A549 (cell line): ENCODE results near the gene GNG10. TPM values are rescaled to one million over a fixed set of nuclear protein-coding genes. Genes with fewer than 3 reads are reported as not detected.

Experiments used
- ATAC-seq, 2 experiments: fragments of 200-7000 bp in 1 of 2; fragments of >200 bp in 1 of 2; cut with Nextera tagmentation in 1 of 2; cut with Tn5 transposase in 1 of 2; 3 replicates each; pipeline versions ENCODE4 v1.8.0 to v1.9.1; 2018 to 2020; ENCODE audit warnings: mild to moderate bottlenecking in 1 of 2, moderate library complexity in 1 of 2
- CTCF ChIA-PET: fragments of 300-600 bp; sonication (Branson Sonifier 250); formaldehyde crosslinking; extraction: SDS; loops from one replicate; lab custom pipeline; 2021; ENCODE audit warnings: antibody characterized with exemption, inconsistent platforms; lab: Yijun Ruan, JAX
- POLR2A ChIA-PET: fragments of 350-600 bp; formaldehyde crosslinking; extraction: SDS; loops from one replicate; lab custom pipeline; 2021; ENCODE audit warnings: antibody characterized with exemption, inconsistent platforms; lab: Yijun Ruan, JAX
- DNase-seq, 2 experiments: peaks; one replicate each; pipeline versions ENCODE4 v3.0.0 to v3.0.0-alpha.2; 2011 to 2016; ENCODE audit warnings: low read depth in 1 of 2, low spot score in 1 of 2
- FAIRE-seq: peaks from 2 replicates; lab custom pipeline; 2011; peaks lifted over from hg19 to GRCh38; lab: Jason Lieb, UNC
- H3K27ac ChIP-seq, 2 experiments: fragments of >200 bp; sonication (Bioruptor Twin); formaldehyde crosslinking; 3 replicates each; pipeline ENCODE4 v1.5.1; 2016 to 2017
- H3K4me1 ChIP-seq: fragments of >200 bp; sonication (Bioruptor Twin); formaldehyde crosslinking; 3 replicates; pipeline ENCODE4 v1.6.1; 2016
- H3K4me2 ChIP-seq: fragments of >200 bp; sonication (Bioruptor Twin); formaldehyde crosslinking; 3 replicates; pipeline ENCODE4 v1.6.1; 2016
- H3K4me3 ChIP-seq: fragments of >200 bp; sonication (Bioruptor Twin); formaldehyde crosslinking; 3 replicates; pipeline ENCODE4 v1.5.1; 2016
- H3K9me3 ChIP-seq: fragments of >200 bp; sonication (Bioruptor Twin); formaldehyde crosslinking; 3 replicates; pipeline ENCODE4 v1.6.1; 2016
- CBX2 ChIP-seq: fragments of 200-600 bp; sonication (generic); IDR thresholded peaks from 2 replicates; pipeline ENCODE4 v1.6.1; 2016; ENCODE audit warnings: low read depth, mild to moderate bottlenecking, borderline replicate concordance
- CBX8 ChIP-seq: fragments of 200-600 bp; sonication (generic); IDR thresholded peaks from 2 replicates; pipeline ENCODE4 v1.6.1; 2016
- CHD2 ChIP-seq: fragments of 150-350 bp; IDR thresholded peaks from 2 replicates; pipeline ENCODE4 v1.6.1; 2014; ENCODE audit warnings: low read length; ENCODE audit not compliant: partially characterized antibody
- ESRRA ChIP-seq: fragments of 150-350 bp; IDR thresholded peaks from 2 replicates; pipeline ENCODE4 v1.6.1; 2014; ENCODE audit warnings: mild to moderate bottlenecking, low read length, borderline replicate concordance
- FOSB ChIP-seq: fragments of 250-450 bp; sonication (Bioruptor Pico); IDR thresholded peaks from 2 replicates; pipeline ENCODE4 v1.5.0; 2020; ENCODE audit warnings: mild to moderate bottlenecking, moderate library complexity
- FOXS1 ChIP-seq: fragments of 250-450 bp; sonication (Bioruptor Pico); IDR thresholded peaks from 2 replicates; pipeline ENCODE4 v1.5.0; 2020; ENCODE audit warnings: mild to moderate bottlenecking, moderate library complexity
- GATA3 ChIP-seq: IDR thresholded peaks from 2 replicates; pipeline ENCODE4 v1.6.1; 2012; ENCODE audit warnings: borderline replicate concordance
- HOXB5 ChIP-seq: fragments of 250-450 bp; sonication (Bioruptor Pico); IDR thresholded peaks from 2 replicates; pipeline ENCODE4 v1.5.0; 2020; ENCODE audit warnings: mild to moderate bottlenecking, moderate library complexity
- JUNB ChIP-seq: fragments of >200 bp; sonication (Bioruptor Twin); formaldehyde crosslinking; IDR thresholded peaks from 2 replicates; pipeline ENCODE4 v1.6.1; 2016
- KDM5A ChIP-seq: fragments of 200-600 bp; sonication (generic); IDR thresholded peaks from 2 replicates; pipeline ENCODE4 v1.6.1; 2016; ENCODE audit warnings: antibody characterized with exemption, mild to moderate bottlenecking
- MYC ChIP-seq: IDR thresholded peaks from 2 replicates; pipeline ENCODE4 v1.6.1; 2012; ENCODE audit warnings: mild to moderate bottlenecking, inconsistent platforms, low read length, improper control_type of control experiment, borderline replicate concordance
- NPAS2 ChIP-seq: fragments of 250-450 bp; sonication (Bioruptor Pico); IDR thresholded peaks from 2 replicates; pipeline ENCODE4 v1.8.0; 2022; ENCODE audit warnings: mild to moderate bottlenecking, moderate library complexity, borderline replicate concordance
- NR3C1 ChIP-seq: fragments of >200 bp; sonication (Bioruptor Twin); formaldehyde crosslinking; IDR thresholded peaks from 3 replicates; pipeline ENCODE4 v1.6.1; 2017
- POLR2A ChIP-seq: IDR thresholded peaks from 2 replicates; pipeline ENCODE4 v1.6.1; 2012; ENCODE audit warnings: mild to moderate bottlenecking, low read length
- POLR2AphosphoS2 ChIP-seq: conservative IDR thresholded peaks from 2 replicates; pipeline ENCODE4 v1.6.1; 2012; ENCODE audit warnings: low read length, improper control_type of control experiment, inconsistent platforms
- RAD21 ChIP-seq, 2 experiments: fragments of >200 bp in 1 of 2; sonication (Bioruptor Twin) in 1 of 2; formaldehyde crosslinking in 1 of 2; IDR thresholded peaks in 1 of 2; conservative IDR thresholded peaks in 1 of 2; 2 replicates in 1 of 2; 3 replicates in 1 of 2; pipeline ENCODE4 v1.6.1; 2012 to 2018; ENCODE audit warnings: inconsistent platforms in 1 of 2
- RARB ChIP-seq: fragments of 250-450 bp; sonication (Bioruptor Pico); IDR thresholded peaks from 2 replicates; pipeline ENCODE4 v1.8.0; 2021; ENCODE audit warnings: mild to moderate bottlenecking, moderate library complexity
- SMC3 ChIP-seq: fragments of >200 bp; sonication (Bioruptor Twin); formaldehyde crosslinking; IDR thresholded peaks from 3 replicates; pipeline ENCODE4 v1.6.1; 2018; ENCODE audit warnings: inconsistent platforms
- SREBF2 ChIP-seq: fragments of 450-650 bp; IDR thresholded peaks from 2 replicates; pipeline ENCODE4 v1.6.1; 2014; ENCODE audit warnings: mild to moderate bottlenecking, moderate library complexity
- ZFP36 ChIP-seq: fragments of 450-650 bp; IDR thresholded peaks from 2 replicates; pipeline ENCODE4 v1.6.1; 2014; ENCODE audit warnings: borderline replicate concordance; ENCODE audit not compliant: partially characterized antibody
- ZSCAN20 ChIP-seq: fragments of 250-450 bp; sonication (Bioruptor Pico); IDR thresholded peaks from 2 replicates; pipeline ENCODE4 v1.8.0; 2022; ENCODE audit warnings: mild to moderate bottlenecking, moderate library complexity
- WGBS: methylation state at CpG from one replicate; pipeline ENCODE4 v1.1.6; 2017; ENCODE audit errors: missing lambda C conversion rate; 5-methylcytosine and 5-hydroxymethylcytosine counted together
- polyA plus RNA-seq, 4 experiments: library from polyadenylated mRNA; depleted of rRNA in 3 of 4; stranded (reverse); fragments of >200 nt; fragmentation: RNase III in 1 of 4; extraction: RNeasy Plus Mini Kit Qiagen cat#74134 plus additional on column Dnase treatment in 1 of 4; gene quantifications; 2 replicates in 3 of 4; 3 replicates in 1 of 4; pipeline ENCODE4 v1.2.3, GENCODE V29; 2011 to 2017
- TF ChIP-seq, protein P1 (sequence below): fragments of 450-650 bp; IDR thresholded peaks from 2 replicates; pipeline ENCODE4 v1.6.1; 2014; ENCODE audit warnings: antibody characterized with exemption
- TF ChIP-seq, protein P2 (sequence below): IDR thresholded peaks from 2 replicates; pipeline ENCODE4 v1.6.1; 2012
- TF ChIP-seq, protein P3 (sequence below): fragments of >200 bp; sonication (Bioruptor Twin); formaldehyde crosslinking; IDR thresholded peaks from 3 replicates; pipeline ENCODE4 v1.6.1; 2016
- TF ChIP-seq, protein P4 (sequence below): IDR thresholded peaks from 2 replicates; pipeline ENCODE4 v1.6.1; 2012
- TF ChIP-seq, protein P5 (sequence below): fragments of 250-450 bp; sonication (Bioruptor Pico); IDR thresholded peaks from 2 replicates; pipeline ENCODE4 v1.5.0; 2020; ENCODE audit warnings: low read depth, mild to moderate bottlenecking, moderate library complexity

Gene GNG10
- polyA plus RNA-seq, 2 of the 4 experiments (the other 2 are of a cell fraction): 70.8 to 102 TPM

DNA sequence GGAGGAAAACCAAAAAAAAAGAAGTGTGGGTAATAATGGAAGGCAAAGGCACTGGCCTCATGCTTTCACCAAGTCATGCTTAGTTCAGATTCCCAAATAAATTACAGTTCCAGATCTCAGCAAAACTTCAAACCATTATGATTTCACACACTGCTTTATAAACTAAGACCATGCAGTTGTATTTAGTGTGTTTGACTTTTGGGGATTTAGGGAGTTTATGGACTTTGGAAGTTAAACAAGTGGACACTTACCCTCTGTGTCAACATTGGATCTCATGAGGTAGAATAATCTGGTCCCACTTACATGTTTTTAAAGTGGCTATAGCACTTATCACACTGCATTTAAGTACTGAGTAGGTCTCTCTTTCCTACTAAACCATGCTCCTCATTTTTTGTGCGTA lies 26.5 kb upstream of the GNG10 start (continued):
- no peak for TF ChIP-seq FOSB
- TF ChIP-seq, protein P1, sequence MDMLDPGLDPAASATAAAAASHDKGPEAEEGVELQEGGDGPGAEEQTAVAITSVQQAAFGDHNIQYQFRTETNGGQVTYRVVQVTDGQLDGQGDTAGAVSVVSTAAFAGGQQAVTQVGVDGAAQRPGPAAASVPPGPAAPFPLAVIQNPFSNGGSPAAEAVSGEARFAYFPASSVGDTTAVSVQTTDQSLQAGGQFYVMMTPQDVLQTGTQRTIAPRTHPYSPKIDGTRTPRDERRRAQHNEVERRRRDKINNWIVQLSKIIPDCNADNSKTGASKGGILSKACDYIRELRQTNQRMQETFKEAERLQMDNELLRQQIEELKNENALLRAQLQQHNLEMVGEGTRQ: no peak
- no peak for TF ChIP-seq KDM5A

DNA sequence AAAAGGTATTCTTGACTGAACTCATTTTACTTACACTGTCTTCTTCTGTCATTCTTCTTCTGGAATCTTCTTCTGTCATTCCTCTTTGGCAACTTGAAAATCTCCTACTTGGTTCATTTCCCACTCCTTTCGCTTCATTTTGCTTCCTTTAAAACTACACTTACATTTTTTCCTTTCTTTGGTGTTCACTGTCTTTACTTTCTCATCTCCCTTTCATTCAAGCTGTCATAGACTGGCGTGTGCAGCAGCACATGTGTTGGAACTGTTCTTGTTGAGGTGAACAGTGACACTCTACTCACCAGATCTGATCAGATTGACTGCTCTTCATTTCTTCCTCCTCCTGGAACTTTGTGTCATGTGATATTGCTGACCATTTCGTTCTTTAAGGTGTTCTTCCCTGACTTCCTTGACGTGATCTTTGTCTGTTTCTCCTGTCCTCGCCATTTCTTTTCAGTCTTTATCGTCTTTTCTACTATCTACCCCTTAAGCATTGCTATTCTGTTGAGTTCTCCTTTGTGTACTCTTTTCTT lies 23.9 kb upstream of the GNG10 start:
- no peak for ATAC-seq
- no peak for FAIRE-seq
- ChIA-PET POLR2A (no interaction called here), CTCF (no interaction called here)
- Histone ChIP-seq H3K4me3 (no peak overlapping the region), H3K9me3 (no peaks in the 10 kb centered on the region), H3K4me2 (no peak overlapping the region), H3K4me1 (peaks cover 25% of the 10 kb centered on the region; the same call in 2 of the 3 replicates), H3K27ac (no peak overlapping the region)
- no peak for DNase-seq
- TF ChIP-seq CBX8 (no peak), ESRRA (no peak), CBX2 (no peak), ZSCAN20 (no peak), SMC3 (no peak), POLR2AphosphoS2 (no peak)
- 68% methylated on average over 6 of the region's 6 CpGs for WGBS

DNA sequence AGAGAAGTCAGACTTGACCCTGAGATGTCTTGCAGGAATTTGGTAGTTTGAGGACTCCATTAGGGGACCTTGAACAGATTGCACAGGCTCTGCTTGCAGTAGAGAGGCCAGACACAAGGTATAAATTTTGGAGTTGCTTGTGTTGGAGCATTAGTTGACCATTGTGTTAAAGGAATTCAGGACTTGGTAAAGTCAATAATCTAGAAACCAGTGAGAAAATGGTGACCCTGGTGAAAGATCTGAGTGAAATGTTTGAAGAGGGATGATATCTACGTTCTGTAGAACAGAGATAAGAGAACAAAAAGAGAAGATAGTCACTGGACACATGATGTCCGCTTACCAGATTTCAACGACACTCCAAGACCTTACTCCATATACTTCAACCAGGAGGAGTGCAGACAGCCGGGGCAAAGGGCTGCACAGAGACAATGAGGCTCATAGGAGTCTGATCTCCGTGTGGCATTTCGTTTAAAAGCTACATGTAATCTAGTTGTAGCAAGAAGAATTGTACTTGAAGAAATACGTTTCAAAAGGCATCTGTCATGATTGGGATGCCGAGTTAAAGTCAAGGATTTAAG lies 17.1 kb upstream of the GNG10 start:
- no peak for DNase-seq
- Histone ChIP-seq H3K4me2 (no peak overlapping the region), H3K27ac (no peak overlapping the region), H3K9me3 (no peaks in the 10 kb centered on the region), H3K4me1 (no peaks in the 10 kb centered on the region), H3K4me3 (no peak overlapping the region)
- no peak for ATAC-seq
- WGBS: 92% methylated on average over 8 of the region's 8 CpGs
- POLR2A ChIA-PET: interaction anchor here (0.7 kb wide), 1 partner anchor 13 kb away, joined by 3 read pairs; the partner anchor contains the start of gene DNAJC25
- no peak for TF ChIP-seq GATA3
- TF ChIP-seq SREBF2: no peak
- TF ChIP-seq KDM5A: no peak
- no peak for TF ChIP-seq POLR2A
- no peak for TF ChIP-seq RARB (CRISPR knock-in tag)
- no peak for TF ChIP-seq NPAS2 (CRISPR knock-in tag)
- no peak for TF ChIP-seq NR3C1
- TF ChIP-seq, protein P2, sequence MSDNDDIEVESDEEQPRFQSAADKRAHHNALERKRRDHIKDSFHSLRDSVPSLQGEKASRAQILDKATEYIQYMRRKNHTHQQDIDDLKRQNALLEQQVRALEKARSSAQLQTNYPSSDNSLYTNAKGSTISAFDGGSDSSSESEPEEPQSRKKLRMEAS: no peak
- TF ChIP-seq, protein P3, sequence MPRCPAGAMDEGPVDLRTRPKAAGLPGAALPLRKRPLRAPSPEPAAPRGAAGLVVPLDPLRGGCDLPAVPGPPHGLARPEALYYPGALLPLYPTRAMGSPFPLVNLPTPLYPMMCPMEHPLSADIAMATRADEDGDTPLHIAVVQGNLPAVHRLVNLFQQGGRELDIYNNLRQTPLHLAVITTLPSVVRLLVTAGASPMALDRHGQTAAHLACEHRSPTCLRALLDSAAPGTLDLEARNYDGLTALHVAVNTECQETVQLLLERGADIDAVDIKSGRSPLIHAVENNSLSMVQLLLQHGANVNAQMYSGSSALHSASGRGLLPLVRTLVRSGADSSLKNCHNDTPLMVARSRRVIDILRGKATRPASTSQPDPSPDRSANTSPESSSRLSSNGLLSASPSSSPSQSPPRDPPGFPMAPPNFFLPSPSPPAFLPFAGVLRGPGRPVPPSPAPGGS: no peak
- TF ChIP-seq JUNB: no peak
- TF ChIP-seq, protein P4, sequence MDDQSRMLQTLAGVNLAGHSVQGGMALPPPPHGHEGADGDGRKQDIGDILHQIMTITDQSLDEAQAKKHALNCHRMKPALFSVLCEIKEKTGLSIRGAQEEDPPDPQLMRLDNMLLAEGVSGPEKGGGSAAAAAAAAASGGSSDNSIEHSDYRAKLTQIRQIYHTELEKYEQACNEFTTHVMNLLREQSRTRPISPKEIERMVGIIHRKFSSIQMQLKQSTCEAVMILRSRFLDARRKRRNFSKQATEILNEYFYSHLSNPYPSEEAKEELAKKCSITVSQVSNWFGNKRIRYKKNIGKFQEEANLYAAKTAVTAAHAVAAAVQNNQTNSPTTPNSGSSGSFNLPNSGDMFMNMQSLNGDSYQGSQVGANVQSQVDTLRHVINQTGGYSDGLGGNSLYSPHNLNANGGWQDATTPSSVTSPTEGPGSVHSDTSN: no peak
- no peak for TF ChIP-seq HOXB5 (CRISPR knock-in tag)
- no peak for TF ChIP-seq FOXS1 (CRISPR knock-in tag)
- TF ChIP-seq ZFP36: no peak
- TF ChIP-seq RAD21 (conservative IDR thresholded peaks at IDR 0.05 in 1 of 2, IDR thresholded peaks at IDR 0.05 in 1 of 2): no peak
- no peak for TF ChIP-seq MYC
- no peak for TF ChIP-seq CHD2
- TF ChIP-seq, protein P5, sequence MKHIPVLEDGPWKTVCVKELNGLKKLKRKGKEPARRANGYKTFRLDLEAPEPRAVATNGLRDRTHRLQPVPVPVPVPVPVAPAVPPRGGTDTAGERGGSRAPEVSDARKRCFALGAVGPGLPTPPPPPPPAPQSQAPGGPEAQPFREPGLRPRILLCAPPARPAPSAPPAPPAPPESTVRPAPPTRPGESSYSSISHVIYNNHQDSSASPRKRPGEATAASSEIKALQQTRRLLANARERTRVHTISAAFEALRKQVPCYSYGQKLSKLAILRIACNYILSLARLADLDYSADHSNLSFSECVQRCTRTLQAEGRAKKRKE (CRISPR knock-in tag): no peak
- CTCF ChIA-PET: interaction anchor here (0.6 kb wide), 1 partner anchor 21 kb away, joined by 3 read pairs; no protein-coding TSS in a partner anchor
- FAIRE-seq: no peak
